Tongue (tissue), 3 donors: ENCODE measurements around the gene ARL16. TPM values are rescaled to one million over a fixed set of nuclear protein-coding genes. Genes with fewer than 3 reads are reported as not detected.

Source experiments
- DNase-seq: peaks from one replicate; pipeline ENCODE4 v3.0.0-alpha.2; 2015
- small RNA-seq: library from RNA; depleted of rRNA; stranded (forward); fragments of <200 nt; gene quantifications from one replicate; pipeline ENCODE3, GENCODE V24; 2014; ENCODE audit warnings: low replicate concordance
- total RNA-seq: library from RNA; depleted of rRNA; stranded (reverse); fragments of >200 nt; gene quantifications from one replicate; pipeline ENCODE4 v1.2.3, GENCODE V29; 2014

The ARL16 gene
- total RNA-seq, 1 donor from 2014 or later: 32.1 TPM

DNA sequence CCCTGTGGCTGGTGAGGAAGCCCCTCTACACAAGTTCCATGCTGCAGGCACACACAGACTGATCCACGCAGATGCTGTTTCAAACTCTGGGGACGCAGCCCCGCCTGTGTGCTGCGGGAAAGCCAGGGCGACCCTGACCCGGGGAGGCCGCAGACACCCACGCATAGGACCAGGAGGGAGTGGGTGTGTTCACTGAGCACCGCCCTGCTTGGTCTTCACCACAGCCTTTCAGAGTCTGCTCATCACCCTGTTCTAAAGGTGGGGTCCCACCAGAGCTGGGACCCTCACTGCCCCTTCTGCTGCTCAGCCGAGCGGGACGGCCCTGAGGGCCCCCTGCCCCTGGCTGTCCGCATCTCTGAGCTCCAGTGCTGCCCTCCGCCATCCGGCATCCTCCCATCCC, 39.1 kb downstream of the ARL16 start:
- no peak for DNase-seq

DNA sequence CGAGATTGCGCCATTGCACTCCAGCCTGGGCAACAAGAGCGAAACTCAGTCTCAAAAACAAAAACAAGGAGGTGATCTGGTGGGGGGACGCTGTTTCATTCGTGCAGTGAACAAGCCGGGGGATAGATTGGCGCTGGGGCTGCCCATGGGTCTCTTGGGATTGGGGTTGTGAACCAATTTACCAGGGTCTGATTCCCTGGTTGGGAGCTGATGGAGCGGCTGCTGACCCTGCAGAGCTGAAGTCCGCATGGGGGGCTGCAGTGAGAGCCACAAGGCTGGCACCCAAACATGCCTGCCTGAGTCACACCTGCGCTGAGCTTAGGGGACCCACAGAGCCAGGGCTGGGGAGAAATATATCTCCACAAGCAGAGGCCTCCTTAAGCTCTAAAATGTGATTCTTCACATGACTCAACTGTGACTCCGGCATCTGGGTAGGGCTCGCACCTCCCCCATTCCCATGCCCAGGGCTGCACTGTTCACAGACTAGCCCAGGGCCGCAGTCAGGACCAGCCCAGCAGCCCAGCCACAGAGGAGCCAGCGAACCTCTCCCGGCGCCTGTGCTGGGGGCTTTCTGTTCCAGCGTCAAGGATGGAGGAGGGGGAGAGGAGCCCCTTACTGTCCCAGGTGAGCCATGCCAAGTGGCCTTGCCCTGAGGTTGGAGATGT, 41.6 kb downstream of the ARL16 start:
- no peak for DNase-seq

DNA sequence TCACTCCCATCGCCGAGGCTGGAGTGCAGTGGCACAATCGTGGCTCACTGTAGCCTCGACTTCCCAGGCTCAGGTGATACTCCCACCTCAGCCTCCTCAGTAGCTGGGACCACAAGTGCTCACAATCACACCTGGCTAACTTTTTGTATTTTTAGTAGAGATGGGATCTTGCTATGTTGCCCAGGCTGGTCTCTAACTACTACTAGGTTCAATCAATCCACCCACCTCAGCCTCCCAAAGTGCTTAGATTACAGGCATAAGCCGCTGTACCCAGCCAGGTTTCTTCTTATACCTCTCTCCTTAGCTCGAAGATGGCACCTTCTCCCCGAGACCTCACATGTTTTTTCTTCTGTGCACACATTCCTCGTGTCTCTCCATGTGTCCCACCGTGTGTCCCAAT, 43.6 kb downstream of the ARL16 start:
- no peak for DNase-seq

DNA sequence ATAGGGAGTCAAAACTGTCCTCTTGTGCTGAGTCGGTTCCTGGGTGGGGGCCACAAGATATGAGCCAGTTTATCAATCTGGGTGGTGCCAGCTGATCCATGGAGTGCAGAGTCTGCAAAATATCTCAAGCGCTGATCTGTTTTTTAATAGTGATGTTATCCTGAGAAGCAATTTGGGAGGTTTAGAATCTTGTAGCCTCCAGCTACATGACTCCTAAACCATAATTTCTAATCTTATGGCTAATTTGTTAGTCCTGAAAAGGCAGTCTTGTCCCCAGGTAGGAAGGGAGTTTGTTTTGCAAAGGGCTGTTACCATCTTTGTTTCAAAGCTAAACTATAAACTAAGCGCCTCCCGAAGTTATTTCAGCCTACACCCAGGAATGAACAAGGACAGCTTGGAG, 44.9 kb downstream of the ARL16 start:
- no peak for DNase-seq

DNA sequence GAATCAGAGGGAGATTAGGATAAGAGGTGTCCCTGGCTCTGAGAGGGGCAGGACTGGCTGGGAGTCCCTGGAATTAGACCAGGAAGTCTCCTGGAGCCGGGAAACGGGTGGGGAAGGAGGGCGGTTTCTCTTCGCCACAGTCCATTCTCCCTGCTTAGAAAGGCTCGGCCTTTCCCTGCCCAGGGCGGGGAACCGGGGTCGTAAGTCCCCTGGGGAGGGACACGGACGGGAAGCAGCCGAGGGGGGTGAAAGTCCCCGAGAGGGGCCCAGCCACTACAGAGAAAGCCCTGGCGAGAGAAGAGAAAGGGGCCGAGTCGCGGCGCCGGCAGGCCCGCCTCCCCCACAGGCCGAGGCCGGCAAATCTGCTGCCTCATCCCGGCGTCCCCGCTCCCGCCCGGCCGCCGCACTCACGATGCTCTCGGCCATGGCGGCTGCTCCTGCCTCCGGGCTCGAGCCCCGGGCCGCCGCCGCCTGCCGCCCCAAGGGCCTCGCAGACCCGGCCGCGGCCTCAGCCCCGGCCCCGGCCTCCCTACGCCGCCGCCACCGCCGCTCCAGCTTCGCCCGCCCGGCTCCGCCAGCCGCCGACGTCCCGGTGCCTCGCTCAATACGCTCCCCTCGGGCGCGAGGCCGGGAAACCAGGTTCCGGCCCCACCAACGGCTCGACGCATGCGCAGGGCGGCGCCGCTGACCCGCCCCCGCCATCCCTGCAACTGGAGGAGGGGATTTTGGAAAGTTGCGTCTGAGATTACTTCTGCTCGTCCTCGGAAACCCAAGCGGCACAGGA, 46.9 kb downstream of the ARL16 start, which contains the start of the genes NPLOC4 and TSPAN10:
TSS of gene NPLOC4 (minus strand) at position 608 of the 784 bp plus-strand sequence. CDS start at position 426, 182 bp downstream.
TSS of gene TSPAN10 (plus strand) at position 692 of the 784 bp plus-strand sequence. CDS start 5,217 bp downstream, outside the sequence.
- peak; percentile 95 for DNase-seq

DNA sequence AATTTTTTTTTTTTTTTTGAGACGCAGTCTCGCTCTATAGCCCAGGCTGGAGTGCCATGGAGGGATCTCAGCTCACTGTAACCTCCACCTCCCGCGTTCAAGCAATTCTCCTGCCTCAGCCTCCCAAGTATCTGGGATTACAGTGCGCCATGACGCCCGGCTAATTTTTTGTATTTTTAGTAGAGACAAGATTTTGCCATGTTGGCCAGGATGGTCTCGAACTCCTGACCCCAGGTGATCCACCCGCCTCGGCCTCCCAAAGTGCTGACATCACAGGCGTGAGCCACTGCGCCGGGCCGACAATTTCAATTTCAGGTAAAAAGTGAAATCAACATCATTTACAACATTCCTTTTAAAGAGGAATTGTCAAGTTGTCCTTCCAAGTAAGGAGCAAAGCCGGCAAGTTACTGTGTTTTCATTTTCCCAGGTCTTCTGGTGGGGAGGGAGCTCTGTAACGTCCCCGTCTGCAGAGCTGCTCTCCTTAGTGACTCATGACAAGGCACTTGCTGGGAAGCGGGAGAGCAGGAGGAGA, 47.6 kb downstream of the ARL16 start:
- DNase-seq: no peak

DNA sequence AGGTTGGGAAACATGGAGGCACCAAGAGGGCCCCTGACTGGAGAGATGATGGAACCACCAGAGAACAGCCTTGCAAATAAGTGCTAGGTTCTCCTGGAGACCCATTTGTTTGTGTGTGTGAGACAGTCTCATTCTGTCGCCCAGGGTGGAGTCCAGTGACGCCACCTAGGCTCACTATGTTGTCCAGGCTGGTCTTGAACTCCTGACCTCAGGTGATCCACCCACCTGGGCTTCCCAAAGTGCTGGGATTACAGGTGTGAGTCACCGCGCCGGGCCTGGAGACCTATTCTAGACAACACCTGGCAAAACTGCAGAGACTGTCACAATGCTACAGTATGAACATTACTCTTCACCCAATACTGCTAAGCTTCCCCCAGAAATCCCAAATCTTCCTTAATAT, 48.2 kb downstream of the ARL16 start:
- no peak for DNase-seq

DNA sequence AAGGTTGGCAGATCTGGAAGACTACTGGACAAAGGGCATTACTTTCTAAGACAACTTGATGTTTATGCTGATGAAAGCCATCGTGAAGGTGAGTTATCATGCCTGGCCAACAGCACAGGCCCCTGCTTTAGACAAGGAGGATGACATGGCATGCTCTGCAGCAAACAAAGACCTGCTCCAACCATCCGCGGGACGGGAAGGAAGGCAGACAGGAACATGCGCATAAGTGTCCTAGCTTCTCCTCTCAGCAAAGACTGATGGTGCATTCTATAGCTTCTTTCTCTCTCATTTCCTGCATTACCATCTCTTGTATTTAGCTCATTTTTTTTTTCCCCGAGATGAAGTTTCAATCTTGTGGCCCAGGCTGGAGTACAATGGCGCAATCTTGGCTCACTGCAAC, 52.1 kb downstream of the ARL16 start:
- DNase-seq: no peak

Small RNA genes lying within 50 kb of the gene (small RNA-seq; reads per million reads assigned to genes)
- gene MIR6786: not detected

Other genes starting within 250 kb of the ARL16 start
- gene ACTG1, start 171.0 kb downstream of the ARL16 start, total RNA-seq: 1,628 TPM
- gene FSCN2, start 155.4 kb downstream of the ARL16 start, total RNA-seq: 1.7 TPM
- 17.8 TPM for gene FAAP100, start 131.4 kb downstream of the ARL16 start, total RNA-seq
- 50.7 TPM for gene NPLOC4, start 46.7 kb downstream of the ARL16 start, total RNA-seq
- 1.0 TPM for gene TSPAN10, start 46.6 kb downstream of the ARL16 start, total RNA-seq
- gene PDE6G, start 27.3 kb downstream of the ARL16 start, total RNA-seq: not detected
- 6.3 TPM for gene OXLD1, start 17.2 kb downstream of the ARL16 start, total RNA-seq
- 5.6 TPM for gene CCDC137, start 17.1 kb downstream of the ARL16 start, total RNA-seq
- 31.7 TPM for gene HGS, start 214 bp upstream of the ARL16 start, total RNA-seq
- 12.2 TPM for gene MRPL12, start 19.6 kb upstream of the ARL16 start, total RNA-seq
- gene SLC25A10, start 28.5 kb upstream of the ARL16 start, total RNA-seq: 10.6 TPM
- not detected for gene GCGR, start 120.4 kb upstream of the ARL16 start, total RNA-seq
- 111 TPM for gene MCRIP1, start 149.5 kb upstream of the ARL16 start, total RNA-seq
- gene PPP1R27, start 151.3 kb upstream of the ARL16 start, total RNA-seq: 11.9 TPM
- 389 TPM for gene P4HB, start 176.7 kb upstream of the ARL16 start, total RNA-seq
- 78.2 TPM for gene ARHGDIA, start 187.5 kb upstream of the ARL16 start, total RNA-seq
- gene ALYREF, start 207.8 kb upstream of the ARL16 start, total RNA-seq: 80.6 TPM
- 144 TPM for gene ANAPC11, start 207.9 kb upstream of the ARL16 start, total RNA-seq
- 1.0 TPM for gene NPB, start 218.4 kb upstream of the ARL16 start, total RNA-seq
- gene PCYT2, start 227.6 kb upstream of the ARL16 start, total RNA-seq: 10.5 TPM
- 9.1 TPM for gene SIRT7, start 234.4 kb upstream of the ARL16 start, total RNA-seq
- gene MAFG, start 243.9 kb upstream of the ARL16 start, total RNA-seq: 15.3 TPM